NCI-H146 treated with DMSO at 0.1 percent for 48 hours (cell line): Measurements from ENCODE around the gene CFL2.
A peak's percentile ranks its signal among the peaks of the same experiment; 100 is the strongest.
"Not testable (repeated sequence)": the region's sequence is repeated elsewhere in the genome, so short reads cannot be mapped to it uniquely, and the experiment has no call there.

ENCODE experiments used
- DNase-seq: peaks from one replicate; lab custom pipeline; 2025; ENCODE audit not compliant: unreplicated experiment; lab: John Stamatoyannopoulos, UW

Gene CFL2

GRCh38 chr14:34714320-34715126 is at the start of gene CFL2:
Gene CFL2, minus strand, starts transcription at chr14:34714593. Its CDS starts 53 bp downstream, at chr14:34714540.
- peak; percentile 31 for DNase-seq

GRCh38 chr14:34755215-34755614 is 40.8 kb upstream of the CFL2 start:
- DNase-seq = no peak

GRCh38 chr14:34754687-34755086 is 40.3 kb upstream of the CFL2 start:
- DNase-seq = no peak

- DNase-seq = no peak
Observed at GRCh38 chr14:34750670-34751069, 36.3 kb upstream of the CFL2 start.

- DNase-seq = no peak
Observed at GRCh38 chr14:34750233-34750632, 35.8 kb upstream of the CFL2 start.

- DNase-seq = no peak
Observed at GRCh38 chr14:34749408-34749807, 35.0 kb upstream of the CFL2 start.

GRCh38 chr14:34742270-34743115 is 28.1 kb upstream of the CFL2 start:
- no peak for DNase-seq

- DNase-seq = no peak
Observed at GRCh38 chr14:34741840-34742239, 27.4 kb upstream of the CFL2 start.

- not testable (repeated sequence) for DNase-seq
Observed at GRCh38 chr14:34740139-34740538, 25.7 kb upstream of the CFL2 start.

GRCh38 chr14:34737079-34737478 is 22.7 kb upstream of the CFL2 start:
- DNase-seq = not testable (repeated sequence)

- DNase-seq = no peak
Observed at GRCh38 chr14:34733245-34733644, 18.9 kb upstream of the CFL2 start.

- DNase-seq = no peak
Observed at GRCh38 chr14:34732802-34733201, 18.4 kb upstream of the CFL2 start.

- no peak for DNase-seq
Observed at GRCh38 chr14:34723867-34724266, 9.5 kb upstream of the CFL2 start.

GRCh38 chr14:34722723-34723545 is 8.5 kb upstream of the CFL2 start:
- peak; percentile 30 for DNase-seq

GRCh38 chr14:34721129-34721528 is 6.7 kb upstream of the CFL2 start:
- no peak for DNase-seq

- no peak for DNase-seq
Observed at GRCh38 chr14:34718750-34719304, 4.4 kb upstream of the CFL2 start.

GRCh38 chr14:34715127-34715863 is 902 bp upstream of the CFL2 start:
- no peak for DNase-seq

- DNase-seq = peak; percentile 13
Observed at GRCh38 chr14:34713681-34714319, 593 bp downstream of the CFL2 start.

GRCh38 chr14:34713122-34713680 is 1.2 kb downstream of the CFL2 start:
- no peak for DNase-seq
